HCT116 (cell line): ENCODE measurements around the gene PSAP.

Experiments used
- CEBPB ChIP-seq: IDR thresholded peaks from 2 replicates; pipeline ENCODE4 v1.6.1; 2012; ENCODE audit warnings: low read depth
- EGR1 ChIP-seq: IDR thresholded peaks from 2 replicates; pipeline ENCODE4 v1.6.1; 2012; ENCODE audit warnings: low read depth
- EZH2 ChIP-seq: fragments of 200-600 bp; sonication (generic); IDR thresholded peaks from 2 replicates; pipeline ENCODE4 v1.6.1; 2017; ENCODE audit warnings: antibody characterized with exemption, mixed run types
- FOSL1 ChIP-seq: IDR thresholded peaks from 2 replicates; pipeline ENCODE4 v1.6.1; 2012; ENCODE audit warnings: low read depth
- JUND ChIP-seq: IDR thresholded peaks from 2 replicates; pipeline ENCODE4 v1.6.1; 2012
- POLR2A ChIP-seq: IDR thresholded peaks from 2 replicates; pipeline ENCODE4 v1.7.0; 2011; ENCODE audit warnings: borderline replicate concordance; ENCODE audit not compliant: insufficient read depth, insufficient read length; ENCODE audit errors: extremely low read depth
- POLR2AphosphoS5 ChIP-seq: IDR thresholded peaks from 2 replicates; pipeline ENCODE4 v1.6.1; 2011; ENCODE audit warnings: mild to moderate bottlenecking, low read depth, low read length, moderate library complexity
- RAD21 ChIP-seq: IDR thresholded peaks from 2 replicates; pipeline ENCODE4 v1.6.1; 2012; ENCODE audit warnings: low read depth, mild to moderate bottlenecking
- SP1 ChIP-seq: IDR thresholded peaks from 2 replicates; pipeline ENCODE4 v1.6.1; 2012; ENCODE audit warnings: low read depth
- YY1 ChIP-seq: IDR thresholded peaks from 2 replicates; pipeline ENCODE4 v1.6.1; 2011; ENCODE audit warnings: low read length, low read depth, moderate library complexity, mild to moderate bottlenecking; ENCODE audit not compliant: insufficient replicate concordance; ENCODE audit errors: extremely low read depth
- ZFX ChIP-seq: fragments of 450-650 bp; IDR thresholded peaks from 2 replicates; pipeline ENCODE4 v1.6.1; 2017
- ZNF274 ChIP-seq: fragments of 200-500 bp; sonication (Bioruptor generic); IDR thresholded peaks from 2 replicates; pipeline ENCODE4 v1.6.1; 2014; ENCODE audit warnings: mild to moderate bottlenecking, low read depth, low read length, inconsistent platforms
- TF ChIP-seq, protein P1 (sequence below), 3 experiments: fragments of 200-600 bp in 1 of 3; sonication (generic) in 1 of 3; IDR thresholded peaks in 2 of 3; conservative IDR thresholded peaks in 1 of 3; 2 replicates each; pipeline ENCODE4 v1.5.1; 2012 to 2017; ENCODE audit warnings: low read depth in 2 of 3, low read length in 2 of 3, antibody characterized with exemption in 1 of 3, borderline replicate concordance in 1 of 3, control low read depth in 1 of 3, mild to moderate bottlenecking in 1 of 3, mixed read lengths in 1 of 3, mixed run types in 1 of 3, moderate library complexity in 1 of 3; ENCODE audit not compliant: insufficient read depth in 1 of 3
- TF ChIP-seq, protein P2 (sequence below): IDR thresholded peaks from 2 replicates; pipeline ENCODE4 v1.6.1; 2012

DNA sequence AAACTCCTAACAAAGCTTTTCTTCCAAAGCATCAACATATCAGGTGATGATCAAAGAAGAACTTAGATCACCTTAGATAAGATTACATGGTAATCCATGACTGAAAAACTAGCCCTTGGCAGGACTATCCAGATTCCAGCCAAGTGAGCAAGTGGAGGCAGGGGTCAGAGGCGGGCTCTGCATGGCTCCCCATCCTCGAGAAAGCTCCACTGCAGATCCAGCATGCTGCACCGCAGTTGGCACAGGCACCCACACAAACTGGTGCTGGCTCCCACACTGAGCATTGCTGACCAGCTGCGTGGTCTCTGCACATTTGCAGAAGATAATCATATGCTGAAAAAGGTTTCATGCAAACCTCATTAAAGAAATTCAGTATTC lies 10.1 kb downstream of the PSAP start:
- no peak for TF ChIP-seq YY1
- TF ChIP-seq EGR1: no peak
- TF ChIP-seq, protein P1, sequence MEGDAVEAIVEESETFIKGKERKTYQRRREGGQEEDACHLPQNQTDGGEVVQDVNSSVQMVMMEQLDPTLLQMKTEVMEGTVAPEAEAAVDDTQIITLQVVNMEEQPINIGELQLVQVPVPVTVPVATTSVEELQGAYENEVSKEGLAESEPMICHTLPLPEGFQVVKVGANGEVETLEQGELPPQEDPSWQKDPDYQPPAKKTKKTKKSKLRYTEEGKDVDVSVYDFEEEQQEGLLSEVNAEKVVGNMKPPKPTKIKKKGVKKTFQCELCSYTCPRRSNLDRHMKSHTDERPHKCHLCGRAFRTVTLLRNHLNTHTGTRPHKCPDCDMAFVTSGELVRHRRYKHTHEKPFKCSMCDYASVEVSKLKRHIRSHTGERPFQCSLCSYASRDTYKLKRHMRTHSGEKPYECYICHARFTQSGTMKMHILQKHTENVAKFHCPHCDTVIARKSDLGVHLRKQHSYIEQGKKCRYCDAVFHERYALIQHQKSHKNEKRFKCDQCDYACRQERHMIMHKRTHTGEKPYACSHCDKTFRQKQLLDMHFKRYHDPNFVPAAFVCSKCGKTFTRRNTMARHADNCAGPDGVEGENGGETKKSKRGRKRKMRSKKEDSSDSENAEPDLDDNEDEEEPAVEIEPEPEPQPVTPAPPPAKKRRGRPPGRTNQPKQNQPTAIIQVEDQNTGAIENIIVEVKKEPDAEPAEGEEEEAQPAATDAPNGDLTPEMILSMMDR (IDR thresholded peaks at IDR 0.05 in 2 of 3, conservative IDR thresholded peaks at IDR 0.05 in 1 of 3; ENCODE audit: borderline replicate concordance in 1 of 3, insufficient read depth in 1 of 3, low read depth in 2 of 3, low read length in 2 of 3): no peak
- no peak for TF ChIP-seq SP1
- no peak for TF ChIP-seq POLR2A
- TF ChIP-seq POLR2AphosphoS5: no peak
- no peak for TF ChIP-seq CEBPB
- no peak for TF ChIP-seq EZH2
- no peak for TF ChIP-seq ZNF274
- TF ChIP-seq FOSL1: no peak
- no peak for TF ChIP-seq ZFX
- no peak for TF ChIP-seq RAD21
- TF ChIP-seq, protein P2, sequence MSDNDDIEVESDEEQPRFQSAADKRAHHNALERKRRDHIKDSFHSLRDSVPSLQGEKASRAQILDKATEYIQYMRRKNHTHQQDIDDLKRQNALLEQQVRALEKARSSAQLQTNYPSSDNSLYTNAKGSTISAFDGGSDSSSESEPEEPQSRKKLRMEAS: no peak
- TF ChIP-seq JUND: no peak
